Glutamatergic neuron (in vitro differentiated cells): ENCODE measurements around the gene CDKN2B-AS1. TPM values are rescaled to one million over a fixed set of nuclear protein-coding genes. Genes with fewer than 3 reads are reported as not detected.

Experiments used
- DNase-seq: peaks from one replicate; pipeline ENCODE4 v3.0.0; 2022
- H3K27ac Mint-ChIP-seq: one replicate; pipeline ENCODE4 v1.8.0; 2020; ENCODE audit warnings: mild to moderate bottlenecking, mixed read lengths, inconsistent platforms; ENCODE audit not compliant: unreplicated experiment
- H3K27me3 Mint-ChIP-seq: one replicate; pipeline ENCODE4 v1.8.0; 2020; ENCODE audit warnings: mild to moderate bottlenecking, moderate library complexity, mixed read lengths, inconsistent platforms; ENCODE audit not compliant: unreplicated experiment
- H3K36me3 Mint-ChIP-seq: one replicate; pipeline ENCODE4 v1.8.0; 2020; ENCODE audit warnings: mild to moderate bottlenecking, mixed read lengths, inconsistent platforms; ENCODE audit not compliant: unreplicated experiment
- H3K4me1 Mint-ChIP-seq: one replicate; pipeline ENCODE4 v1.8.0; 2020; ENCODE audit warnings: mild to moderate bottlenecking, low read depth, mixed read lengths, inconsistent platforms; ENCODE audit not compliant: unreplicated experiment
- H3K4me3 Mint-ChIP-seq: one replicate; pipeline ENCODE4 v1.8.0; 2020; ENCODE audit warnings: mild to moderate bottlenecking, mixed read lengths, inconsistent platforms; ENCODE audit not compliant: unreplicated experiment
- H3K9me3 Mint-ChIP-seq: one replicate; pipeline ENCODE4 v1.8.0; 2020; ENCODE audit warnings: mild to moderate bottlenecking, moderate library complexity, mixed read lengths, inconsistent platforms; ENCODE audit not compliant: unreplicated experiment
- total RNA-seq: library from RNA; stranded (reverse); fragmentation: NEBNext Ultra II Directional; extraction: Animal tissue kit (Norgen Biotek cat#: 25700); gene quantifications from one replicate; pipeline ENCODE4 v1.2.1, GENCODE V29; 2021; ENCODE audit not compliant: unreplicated experiment
- TF ChIP-seq, protein P1 (sequence below): fragments of 200-600 bp; sonication (generic); IDR thresholded peaks from one replicate; pipeline ENCODE4 v1.5.0; 2021; ENCODE audit not compliant: partially characterized antibody, unreplicated experiment

CDKN2B-AS1 gene
- total RNA-seq, 1 donor from 2014 or later: not detected

DNA sequence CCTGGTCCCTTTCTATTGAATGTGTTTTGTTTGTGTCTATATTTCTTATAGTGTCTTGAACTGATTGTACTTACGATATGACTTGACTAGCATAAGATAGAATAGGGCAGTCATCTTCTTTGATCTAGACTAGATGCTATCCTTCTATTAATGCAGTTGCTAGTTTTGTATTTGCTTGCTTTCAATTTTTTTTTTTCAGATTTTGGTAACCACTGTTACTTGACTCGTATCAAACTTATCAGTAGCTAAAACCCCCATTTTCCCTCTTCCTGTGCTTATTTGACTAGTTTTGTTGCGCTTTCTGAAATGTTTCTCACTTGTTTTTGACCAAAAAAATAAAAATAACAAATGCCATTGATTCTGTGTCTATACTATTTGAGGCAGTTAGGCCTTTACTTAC, 83.5 kb downstream of the CDKN2B-AS1 start:
- Mint-ChIP-seq H3K27ac (no peak overlapping the region), H3K4me3 (no peak overlapping the region), H3K27me3 (no peaks in the 10 kb centered on the region), H3K4me1 (no peaks in the 10 kb centered on the region), H3K36me3 (no peaks in the 10 kb centered on the region), H3K9me3 (peaks cover 1% of the 10 kb centered on the region)
- TF ChIP-seq, protein P1, sequence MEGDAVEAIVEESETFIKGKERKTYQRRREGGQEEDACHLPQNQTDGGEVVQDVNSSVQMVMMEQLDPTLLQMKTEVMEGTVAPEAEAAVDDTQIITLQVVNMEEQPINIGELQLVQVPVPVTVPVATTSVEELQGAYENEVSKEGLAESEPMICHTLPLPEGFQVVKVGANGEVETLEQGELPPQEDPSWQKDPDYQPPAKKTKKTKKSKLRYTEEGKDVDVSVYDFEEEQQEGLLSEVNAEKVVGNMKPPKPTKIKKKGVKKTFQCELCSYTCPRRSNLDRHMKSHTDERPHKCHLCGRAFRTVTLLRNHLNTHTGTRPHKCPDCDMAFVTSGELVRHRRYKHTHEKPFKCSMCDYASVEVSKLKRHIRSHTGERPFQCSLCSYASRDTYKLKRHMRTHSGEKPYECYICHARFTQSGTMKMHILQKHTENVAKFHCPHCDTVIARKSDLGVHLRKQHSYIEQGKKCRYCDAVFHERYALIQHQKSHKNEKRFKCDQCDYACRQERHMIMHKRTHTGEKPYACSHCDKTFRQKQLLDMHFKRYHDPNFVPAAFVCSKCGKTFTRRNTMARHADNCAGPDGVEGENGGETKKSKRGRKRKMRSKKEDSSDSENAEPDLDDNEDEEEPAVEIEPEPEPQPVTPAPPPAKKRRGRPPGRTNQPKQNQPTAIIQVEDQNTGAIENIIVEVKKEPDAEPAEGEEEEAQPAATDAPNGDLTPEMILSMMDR: no peak
- no peak for DNase-seq

DNA sequence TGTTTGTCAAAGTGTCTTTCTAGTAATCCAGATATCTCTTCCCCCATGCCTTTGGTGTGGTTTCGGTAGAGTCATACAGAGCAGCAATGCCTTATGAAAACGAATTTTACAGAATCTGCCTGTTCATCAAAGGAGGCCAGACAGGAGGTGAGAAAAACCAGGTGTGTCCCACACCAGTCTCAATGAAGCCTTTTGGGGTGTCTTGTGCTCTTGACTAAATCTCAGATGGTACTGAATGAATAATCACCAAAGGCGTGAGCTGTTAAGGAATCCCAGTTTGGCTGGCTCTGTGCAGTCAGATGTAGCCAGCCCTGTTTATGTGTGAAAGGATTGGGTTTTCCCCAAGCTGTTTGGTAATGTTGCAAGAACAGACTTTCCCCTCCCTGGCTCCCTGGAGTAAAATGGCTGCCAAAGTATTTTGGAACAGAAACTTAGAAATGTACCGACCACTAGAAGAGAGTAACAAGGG, 85.3 kb downstream of the CDKN2B-AS1 start:
- no peak for DNase-seq
- Mint-ChIP-seq H3K36me3 (no peaks in the 10 kb centered on the region), H3K4me3 (no peak overlapping the region), H3K9me3 (peaks cover 1% of the 10 kb centered on the region), H3K27me3 (no peaks in the 10 kb centered on the region), H3K4me1 (no peaks in the 10 kb centered on the region), H3K27ac (no peak overlapping the region)
- TF ChIP-seq, protein P1: no peak

DNA sequence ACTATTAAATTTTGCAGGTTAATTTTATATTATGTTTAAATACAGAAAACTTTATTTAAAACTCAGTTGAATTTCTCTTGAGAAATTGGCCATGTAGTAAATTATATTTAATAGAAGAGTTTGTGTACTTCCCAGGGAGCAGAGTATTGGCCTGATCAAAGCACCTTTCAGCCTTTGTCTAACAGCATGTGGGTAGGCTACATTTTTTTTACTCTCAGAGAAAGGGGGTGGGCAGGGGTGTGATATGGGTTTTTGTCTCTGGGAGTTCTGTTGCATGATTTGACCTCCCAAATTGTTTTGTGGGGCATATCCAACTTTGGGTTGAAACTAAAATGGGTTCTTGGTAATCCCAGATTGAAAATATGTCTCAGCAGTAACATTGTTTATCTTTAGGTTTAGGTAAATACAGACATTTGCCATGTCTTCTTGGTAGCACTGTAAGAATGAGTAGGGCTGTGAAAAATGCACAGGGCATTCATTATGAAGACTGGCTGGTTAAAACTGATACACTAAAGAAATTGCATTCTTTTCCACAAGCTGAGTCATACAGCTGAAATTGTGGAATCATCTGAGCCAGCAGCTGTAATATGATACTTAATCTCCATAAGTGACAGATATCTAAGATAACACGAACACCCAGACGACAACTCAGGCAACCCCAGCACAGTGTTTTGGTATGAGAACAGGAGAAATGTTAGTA, 89.9 kb downstream of the CDKN2B-AS1 start:
- no peak overlapping the region for H3K27ac Mint-ChIP-seq
- TF ChIP-seq, protein P1: no peak

DNA sequence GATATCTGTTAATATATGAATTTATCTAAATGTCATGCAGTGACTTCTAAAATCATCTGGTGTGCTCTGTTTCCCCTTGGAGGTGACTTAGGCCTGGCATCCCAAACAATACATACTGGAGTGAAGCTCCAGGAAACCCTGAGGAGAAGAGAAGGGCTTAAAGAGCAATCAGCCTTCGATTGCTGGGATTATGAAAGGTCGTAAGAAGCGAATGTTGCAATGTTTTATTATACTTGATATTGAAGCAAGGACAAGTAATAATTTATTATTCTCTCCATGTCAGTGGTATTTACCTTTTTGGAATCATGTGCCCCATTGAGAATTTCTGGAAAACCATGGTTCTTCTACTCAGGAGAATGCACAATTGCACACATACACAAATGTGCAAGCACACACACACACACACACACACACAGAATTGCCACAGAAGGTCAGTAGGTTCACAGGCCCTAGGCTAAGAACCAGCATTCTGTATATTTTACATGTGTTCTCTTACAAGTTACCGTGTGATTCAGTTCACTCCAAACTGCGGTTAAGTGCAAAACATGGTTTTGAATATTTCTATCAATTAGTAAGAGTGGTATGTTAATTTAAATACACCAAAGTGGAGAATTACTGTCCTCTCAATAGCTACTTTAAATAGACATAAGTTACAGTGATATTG, 93.6 kb downstream of the CDKN2B-AS1 start:
- TF ChIP-seq, protein P1: no peak
- Mint-ChIP-seq H3K27me3 (peaks cover 2% of the 10 kb centered on the region), H3K27ac (no peak overlapping the region), H3K9me3 (no peaks in the 10 kb centered on the region), H3K4me3 (no peak overlapping the region), H3K36me3 (peaks cover 3% of the 10 kb centered on the region), H3K4me1 (no peaks in the 10 kb centered on the region)
- no peak for DNase-seq

More for the DNA sequence above, 89.9 kb downstream of the CDKN2B-AS1 start:
- Mint-ChIP-seq H3K36me3 (no peaks in the 10 kb centered on the region), H3K4me3 (no peak overlapping the region), H3K9me3 (no peaks in the 10 kb centered on the region), H3K4me1 (no peaks in the 10 kb centered on the region), H3K27me3 (no peaks in the 10 kb centered on the region)
- no peak for DNase-seq

DNA sequence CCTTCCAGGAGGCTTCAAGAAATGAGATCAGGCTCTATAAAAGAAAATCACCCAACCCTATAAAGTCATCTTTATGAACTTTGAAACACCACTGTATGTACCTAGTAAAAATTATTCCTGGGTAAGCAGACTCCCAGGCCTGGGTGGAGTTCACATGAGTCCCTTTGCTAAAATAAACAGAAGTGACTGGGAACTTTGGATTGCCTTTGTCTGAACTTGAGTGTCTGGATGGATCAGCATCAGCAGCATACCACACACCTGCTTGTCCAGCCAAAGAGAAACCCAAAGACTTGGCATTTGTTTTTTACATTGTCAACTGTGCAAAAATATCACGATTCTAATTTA, 94.1 kb downstream of the CDKN2B-AS1 start:
- no peaks in the 10 kb centered on the region for H3K9me3 Mint-ChIP-seq
- peaks cover 3% of the 10 kb centered on the region for H3K36me3 Mint-ChIP-seq
- H3K4me1 Mint-ChIP-seq: no peaks in the 10 kb centered on the region
- H3K27ac Mint-ChIP-seq: no peak overlapping the region
- H3K27me3 Mint-ChIP-seq: peaks cover 2% of the 10 kb centered on the region
- DNase-seq: no peak
- no peak overlapping the region for H3K4me3 Mint-ChIP-seq
- TF ChIP-seq, protein P1: no peak
